ENCODE results near the gene EEF1AKMT1. TPM values are rescaled to one million over a fixed set of nuclear protein-coding genes. Genes with fewer than 3 reads are reported as not detected.

The EEF1AKMT1 gene
- total and polyA plus RNA-seq, 2 donors (not counting 1 experiment from before 2014, with no cell fraction given): 2.9 to 4.9 TPM

DNA sequence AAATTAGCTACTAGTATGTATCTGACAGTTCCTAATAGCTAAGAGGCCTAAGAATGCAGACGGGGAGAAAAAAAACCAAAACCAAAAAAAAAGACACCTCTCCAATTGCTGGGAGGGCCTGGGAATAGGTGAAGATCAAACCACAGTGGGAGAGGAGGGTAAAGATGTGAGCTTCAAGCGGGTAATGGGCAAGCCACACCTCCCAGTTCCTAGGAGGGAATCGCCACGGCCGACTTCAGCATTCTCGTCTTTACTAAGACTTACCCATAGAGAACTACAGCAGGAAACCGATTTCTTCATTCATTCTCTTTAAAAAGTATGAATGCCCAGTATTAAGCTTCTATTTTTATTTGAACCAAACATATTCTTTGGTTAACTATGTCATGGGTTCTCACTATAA is 5.6 kb upstream of the EEF1AKMT1 start:
- Histone ChIP-seq H4K20me1 (ENCODE audit: control insufficient read depth, insufficient read depth, low read length, poor library complexity, severe bottlenecking) (no peaks in the 10 kb centered on the region), H3K9ac (ENCODE audit: low read length) (no peak overlapping the region), H3K36me3 (replicated peaks in 1 of 2; ENCODE audit: control extremely low read depth in 1 of 2, control insufficient read depth in 1 of 2, extremely low read depth in 1 of 2, insufficient read depth in 2 of 2, low read length in 1 of 2) (peaks cover 0 to 17% of the 10 kb centered on the region in 2 experiments), H3K4me1 (ENCODE audit: control insufficient read depth in 2 of 2, insufficient read depth in 2 of 2, low read length in 2 of 2) (no peaks in the 10 kb centered on the region), H3K4me2 (replicated peaks; ENCODE audit: low read depth, low read length, poor library complexity, severe bottlenecking) (no peak overlapping the region), H3K4me3 (ENCODE audit: control extremely low read depth in 1 of 5, extremely low read depth in 1 of 5, insufficient read depth in 1 of 5, low read depth in 2 of 5, low read length in 4 of 5) (no peak overlapping the region), H2AFZ (ENCODE audit: insufficient read depth, low read depth, low read length, poor library complexity, severe bottlenecking) (no peak overlapping the region), H3K79me2 (ENCODE audit: control insufficient read depth, insufficient read depth, low read length) (no peaks in the 10 kb centered on the region), H3K9me3 (ENCODE audit: control extremely low read depth in 1 of 3, control insufficient read depth in 2 of 3, insufficient read depth in 1 of 3, low read length in 2 of 3) (no peaks in the 10 kb centered on the region), H3K27ac (ENCODE audit: low read length in 2 of 2) (no peak overlapping the region), H3K27me3 (replicated peaks in 1 of 4; ENCODE audit: control extremely low read depth in 1 of 4, control insufficient read depth in 3 of 4, insufficient read depth in 4 of 4, low read length in 3 of 4) (no peaks in the 10 kb centered on the region)
- Mint-ChIP-seq H3K4me1 (peaks cover under 1% of the 10 kb centered on the region), H3K27ac (no peak overlapping the region), H3K4me3 (no peak overlapping the region), H3K27me3 (no peaks in the 10 kb centered on the region), H3K9me3 (ENCODE audit: insufficient read depth) (no peaks in the 10 kb centered on the region)
- intact Hi-C loops (cut with micrococcal nuclease): loop anchor here (10.0 kb wide), 5 partner anchors 45 to 355 kb away; partner anchors contain the start of genes CRYL1, IFT88 and XPO4
- CTCF ChIA-PET: interaction anchor here (1.4 to 1.8 kb wide), 2 partner anchors 16 to 49 kb away, joined by 3 to 4 read pairs; no protein-coding TSS in a partner anchor
- POLR2A ChIA-PET: no interaction called here
- ATAC-seq (ENCODE audit: low read depth): no peak
- WGBS (ENCODE audit: insufficient coverage): 100% methylated on average over 4 of the region's 7 CpGs
- no peak for TF ChIP-seq EZH2 (IDR thresholded peaks at IDR 0.05; ENCODE audit: borderline replicate concordance, insufficient read depth, low read depth, low read length, poor library complexity, severe bottlenecking)
- no peak for TF ChIP-seq CTCF (IDR thresholded peaks at IDR 0.05)
- no peak for DNase-seq

DNA sequence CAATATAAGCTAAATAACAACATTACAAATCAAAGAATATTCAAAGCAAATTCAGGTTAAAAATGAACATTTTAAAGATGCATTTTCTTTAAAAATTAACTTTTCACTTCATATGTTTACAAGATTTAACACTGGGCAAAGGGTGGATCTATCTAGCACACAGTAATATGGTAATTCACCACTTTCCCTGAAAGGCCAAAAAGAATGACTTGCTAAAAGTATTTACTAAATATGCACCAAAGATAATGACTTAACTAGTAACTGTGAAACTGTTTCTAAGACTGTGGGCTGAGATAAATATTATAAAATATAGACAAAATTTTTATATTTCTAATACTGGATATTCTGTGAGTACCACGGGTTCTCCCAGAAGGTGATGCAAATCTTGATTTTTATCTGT is 4.5 kb upstream of the EEF1AKMT1 start:
- Histone ChIP-seq H3K79me2 (ENCODE audit: control insufficient read depth, insufficient read depth, low read length) (no peaks in the 10 kb centered on the region), H3K9ac (ENCODE audit: low read length) (no peak overlapping the region), H3K4me3 (ENCODE audit: control extremely low read depth in 1 of 5, extremely low read depth in 1 of 5, insufficient read depth in 1 of 5, low read depth in 2 of 5, low read length in 4 of 5) (no peak overlapping the region), H3K4me1 (ENCODE audit: control insufficient read depth in 2 of 2, insufficient read depth in 2 of 2, low read length in 2 of 2) (peaks cover 0 to 5% of the 10 kb centered on the region in 2 donors), H3K27me3 (replicated peaks in 1 of 4; ENCODE audit: control extremely low read depth in 1 of 4, control insufficient read depth in 3 of 4, insufficient read depth in 4 of 4, low read length in 3 of 4) (no peaks in the 10 kb centered on the region), H3K9me3 (ENCODE audit: control extremely low read depth in 1 of 3, control insufficient read depth in 2 of 3, insufficient read depth in 1 of 3, low read length in 2 of 3) (no peaks in the 10 kb centered on the region), H2AFZ (ENCODE audit: insufficient read depth, low read depth, low read length, poor library complexity, severe bottlenecking) (no peak overlapping the region), H3K4me2 (replicated peaks; ENCODE audit: low read depth, low read length, poor library complexity, severe bottlenecking) (no peak overlapping the region), H3K36me3 (replicated peaks in 1 of 2; ENCODE audit: control extremely low read depth in 1 of 2, control insufficient read depth in 1 of 2, extremely low read depth in 1 of 2, insufficient read depth in 2 of 2, low read length in 1 of 2) (peaks cover 0 to 8% of the 10 kb centered on the region in 2 experiments), H3K27ac (ENCODE audit: low read length in 2 of 2) (no peak overlapping the region), H4K20me1 (ENCODE audit: control insufficient read depth, insufficient read depth, low read length, poor library complexity, severe bottlenecking) (no peaks in the 10 kb centered on the region)
- intact Hi-C loops (cut with micrococcal nuclease): loop anchor here (10.0 kb wide), 5 partner anchors 46 to 356 kb away; partner anchors contain the start of genes CRYL1, IFT88 and XPO4
- H3K27ac Mint-ChIP-seq: no peak overlapping the region
- POLR2A ChIA-PET: no interaction called here
- ATAC-seq (ENCODE audit: low read depth) (no peak), DNase-seq (no peak)
- no peak overlapping the region for H3K4me3 Mint-ChIP-seq
- H3K27me3 Mint-ChIP-seq: no peaks in the 10 kb centered on the region
- WGBS (ENCODE audit: insufficient coverage): no CpG with 5 or more reads among the region's 1 CpG
- H3K9me3 Mint-ChIP-seq (ENCODE audit: insufficient read depth): no peaks in the 10 kb centered on the region
- CTCF ChIA-PET: no interaction called here
- H3K4me1 Mint-ChIP-seq: peaks cover 6% of the 10 kb centered on the region
- TF ChIP-seq EZH2 (IDR thresholded peaks at IDR 0.05; ENCODE audit: borderline replicate concordance, insufficient read depth, low read depth, low read length, poor library complexity, severe bottlenecking) (no peak), CTCF (IDR thresholded peaks at IDR 0.05) (no peak)

All from B cell (primary cell).